ENCODE measurements around the gene WNT5A.

Gene WNT5A

DNA sequence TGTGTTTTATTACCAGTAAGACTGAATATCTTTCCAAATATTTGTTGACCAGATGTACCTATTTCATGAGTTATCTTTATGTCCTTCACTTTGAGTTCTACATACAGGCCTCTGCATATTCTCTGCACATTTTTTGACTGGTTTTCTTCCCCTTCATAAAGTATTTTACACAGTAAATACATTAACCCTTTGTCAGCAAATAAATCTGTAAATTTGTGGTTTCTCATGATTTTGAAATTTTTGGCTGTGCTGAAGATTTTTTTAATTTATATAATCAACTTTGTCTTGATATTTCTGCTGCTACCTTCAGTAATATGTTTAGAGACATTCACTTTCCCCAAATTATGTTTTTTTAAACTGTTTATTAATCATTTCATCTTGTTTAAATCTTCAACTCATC lies 50.5 kb downstream of the WNT5A start:
- H3K27ac ChIP-seq: no peak overlapping the region
- TF ChIP-seq, protein P1, sequence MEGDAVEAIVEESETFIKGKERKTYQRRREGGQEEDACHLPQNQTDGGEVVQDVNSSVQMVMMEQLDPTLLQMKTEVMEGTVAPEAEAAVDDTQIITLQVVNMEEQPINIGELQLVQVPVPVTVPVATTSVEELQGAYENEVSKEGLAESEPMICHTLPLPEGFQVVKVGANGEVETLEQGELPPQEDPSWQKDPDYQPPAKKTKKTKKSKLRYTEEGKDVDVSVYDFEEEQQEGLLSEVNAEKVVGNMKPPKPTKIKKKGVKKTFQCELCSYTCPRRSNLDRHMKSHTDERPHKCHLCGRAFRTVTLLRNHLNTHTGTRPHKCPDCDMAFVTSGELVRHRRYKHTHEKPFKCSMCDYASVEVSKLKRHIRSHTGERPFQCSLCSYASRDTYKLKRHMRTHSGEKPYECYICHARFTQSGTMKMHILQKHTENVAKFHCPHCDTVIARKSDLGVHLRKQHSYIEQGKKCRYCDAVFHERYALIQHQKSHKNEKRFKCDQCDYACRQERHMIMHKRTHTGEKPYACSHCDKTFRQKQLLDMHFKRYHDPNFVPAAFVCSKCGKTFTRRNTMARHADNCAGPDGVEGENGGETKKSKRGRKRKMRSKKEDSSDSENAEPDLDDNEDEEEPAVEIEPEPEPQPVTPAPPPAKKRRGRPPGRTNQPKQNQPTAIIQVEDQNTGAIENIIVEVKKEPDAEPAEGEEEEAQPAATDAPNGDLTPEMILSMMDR (IDR thresholded peaks at IDR 0.05): no peak
- no peak for TF ChIP-seq ZFX (IDR thresholded peaks at IDR 0.05; ENCODE audit: borderline replicate concordance)

DNA sequence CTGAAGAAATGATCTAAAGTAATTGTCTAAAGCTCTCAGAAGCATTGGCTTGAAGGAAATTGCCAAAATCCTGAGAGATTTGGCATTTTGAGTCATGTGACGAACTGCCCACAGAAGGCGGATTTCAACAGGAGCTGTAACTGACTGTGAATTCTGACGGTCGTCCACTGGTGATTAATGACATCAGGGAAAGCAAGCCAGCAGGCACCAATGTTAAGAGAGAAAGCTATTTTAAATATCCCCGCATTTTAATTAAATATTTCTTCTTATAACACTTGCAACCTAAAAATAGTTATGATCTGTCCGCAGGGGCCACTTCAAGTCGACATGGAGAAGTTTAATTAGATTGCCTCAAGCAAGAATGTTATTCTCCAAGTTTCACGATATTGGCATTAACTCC lies 51.6 kb downstream of the WNT5A start:
- TF ChIP-seq, protein P1 (IDR thresholded peaks at IDR 0.05): no peak
- TF ChIP-seq ZFX (IDR thresholded peaks at IDR 0.05; ENCODE audit: borderline replicate concordance): no peak
- no peak overlapping the region for H3K27ac ChIP-seq

DNA sequence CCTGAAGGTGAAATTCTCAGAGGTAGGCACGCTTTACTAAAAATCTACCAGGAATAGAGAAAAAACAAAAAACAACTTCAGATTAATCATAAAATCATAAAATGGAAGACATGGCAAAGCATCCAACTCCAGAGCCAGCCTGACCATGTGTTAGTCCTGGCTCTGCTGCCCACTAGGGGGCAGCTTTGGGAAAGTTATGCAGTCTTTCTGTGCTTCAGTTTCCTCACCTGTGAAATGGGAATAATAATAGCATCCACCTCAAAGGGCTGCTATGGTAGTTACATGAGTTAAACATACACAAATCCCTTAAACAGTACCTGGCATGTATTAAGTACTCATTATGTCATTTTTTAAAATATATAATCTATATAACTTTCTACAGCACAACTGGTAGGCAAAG lies 52.3 kb downstream of the WNT5A start:
- no peak for TF ChIP-seq ZFX (IDR thresholded peaks at IDR 0.05; ENCODE audit: borderline replicate concordance)
- TF ChIP-seq, protein P1 (IDR thresholded peaks at IDR 0.05): peak; percentile 79
- H3K27ac ChIP-seq: no peak overlapping the region

DNA sequence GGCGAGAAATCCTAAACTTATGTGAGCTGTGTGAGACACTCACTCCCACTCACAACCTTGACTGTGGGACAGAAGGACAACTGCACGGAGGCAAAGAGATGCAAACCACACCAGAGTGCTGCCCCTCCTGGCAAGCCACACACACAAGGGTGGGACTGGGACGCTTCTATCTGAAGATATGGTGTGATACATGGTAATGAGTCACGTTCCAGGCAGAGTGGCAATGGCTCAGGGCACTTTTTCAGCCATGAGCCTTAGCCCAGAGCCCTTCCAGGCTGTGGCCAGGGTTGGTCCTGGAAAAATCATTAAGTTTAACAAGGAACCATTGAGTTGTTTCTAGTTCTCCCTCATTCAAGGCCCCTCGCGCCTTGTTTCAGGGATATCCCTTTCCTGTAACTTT lies 56.1 kb downstream of the WNT5A start:
- H3K27ac ChIP-seq: no peak overlapping the region
- TF ChIP-seq, protein P1 (IDR thresholded peaks at IDR 0.05): no peak
- no peak for TF ChIP-seq ZFX (IDR thresholded peaks at IDR 0.05; ENCODE audit: borderline replicate concordance)

DNA sequence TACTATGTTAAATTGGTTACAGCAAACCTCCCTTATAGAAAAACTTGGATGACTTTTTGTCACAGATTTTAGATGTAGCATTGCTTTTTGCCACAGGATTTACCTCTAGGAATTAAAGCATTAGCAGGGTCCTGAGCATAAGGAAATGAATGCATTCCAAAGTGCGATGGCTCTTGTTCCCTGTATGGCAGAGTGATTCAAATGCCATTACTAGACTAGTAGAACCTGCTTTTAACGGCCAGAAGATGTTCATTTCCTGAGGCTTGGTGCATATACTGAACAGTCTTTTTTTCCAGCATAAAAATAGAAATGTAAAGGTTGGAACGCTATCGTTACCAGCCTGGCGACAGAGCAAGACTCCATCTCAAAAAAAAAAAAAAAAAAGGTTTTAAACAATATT lies 59.4 kb downstream of the WNT5A start:
- no peak for TF ChIP-seq ZFX (IDR thresholded peaks at IDR 0.05; ENCODE audit: borderline replicate concordance)
- TF ChIP-seq, protein P1 (IDR thresholded peaks at IDR 0.05): no peak
- no peak overlapping the region for H3K27ac ChIP-seq

DNA sequence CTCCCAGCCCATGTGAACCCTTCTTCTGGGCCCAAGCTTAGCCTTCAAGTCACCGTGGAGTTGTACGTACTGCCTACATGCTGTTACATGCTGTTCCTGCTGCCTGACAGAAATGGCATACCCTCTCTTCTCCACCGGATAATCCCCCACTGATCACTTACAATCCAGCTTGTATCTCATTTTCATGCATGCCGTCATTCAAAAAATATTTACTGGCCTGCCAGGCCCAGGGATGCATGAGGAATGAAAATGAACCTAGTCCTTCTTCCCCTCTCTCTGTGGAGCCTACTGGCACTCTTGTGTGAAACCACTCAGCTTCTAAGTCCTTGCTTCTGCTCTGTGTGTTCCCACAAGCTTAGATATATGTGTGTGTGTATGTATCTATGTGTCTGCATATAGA lies 60.6 kb downstream of the WNT5A start:
- TF ChIP-seq, protein P1 (IDR thresholded peaks at IDR 0.05): no peak
- no peak for TF ChIP-seq ZFX (IDR thresholded peaks at IDR 0.05; ENCODE audit: borderline replicate concordance)
- H3K27ac ChIP-seq: no peak overlapping the region

DNA sequence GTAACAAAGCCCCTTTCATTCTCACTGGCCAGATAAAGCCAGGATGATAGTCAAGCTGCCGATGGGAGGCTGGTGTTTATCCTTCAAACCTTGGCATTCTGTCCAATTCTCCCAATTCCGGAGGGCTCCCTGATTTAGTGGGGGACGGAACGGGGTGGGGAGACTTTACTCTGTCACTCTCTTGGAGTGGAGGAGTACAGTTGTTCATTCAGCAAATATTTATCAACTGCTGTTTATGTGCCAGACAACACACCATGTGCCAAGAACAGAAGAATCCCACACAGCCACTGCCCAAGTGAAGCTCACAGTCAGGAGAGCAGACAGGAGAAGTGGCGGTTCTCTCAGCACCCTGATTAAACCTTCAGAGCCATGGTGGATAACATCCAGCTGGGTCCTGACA lies 63.3 kb downstream of the WNT5A start:
- H3K27ac ChIP-seq: no peak overlapping the region
- TF ChIP-seq ZFX (IDR thresholded peaks at IDR 0.05; ENCODE audit: borderline replicate concordance): no peak
- TF ChIP-seq, protein P1 (IDR thresholded peaks at IDR 0.05): no peak

Measured in 22Rv1 (cell line).